CD4-positive, alpha-beta T cell treated with Interleukin-4 for 4 hours (primary cell): ENCODE data around the gene SLC2A6.

Source experiments
- DNase-seq: peaks from one replicate; pipeline ENCODE4 v3.0.0-alpha.2; 2020

SLC2A6 gene

DNA sequence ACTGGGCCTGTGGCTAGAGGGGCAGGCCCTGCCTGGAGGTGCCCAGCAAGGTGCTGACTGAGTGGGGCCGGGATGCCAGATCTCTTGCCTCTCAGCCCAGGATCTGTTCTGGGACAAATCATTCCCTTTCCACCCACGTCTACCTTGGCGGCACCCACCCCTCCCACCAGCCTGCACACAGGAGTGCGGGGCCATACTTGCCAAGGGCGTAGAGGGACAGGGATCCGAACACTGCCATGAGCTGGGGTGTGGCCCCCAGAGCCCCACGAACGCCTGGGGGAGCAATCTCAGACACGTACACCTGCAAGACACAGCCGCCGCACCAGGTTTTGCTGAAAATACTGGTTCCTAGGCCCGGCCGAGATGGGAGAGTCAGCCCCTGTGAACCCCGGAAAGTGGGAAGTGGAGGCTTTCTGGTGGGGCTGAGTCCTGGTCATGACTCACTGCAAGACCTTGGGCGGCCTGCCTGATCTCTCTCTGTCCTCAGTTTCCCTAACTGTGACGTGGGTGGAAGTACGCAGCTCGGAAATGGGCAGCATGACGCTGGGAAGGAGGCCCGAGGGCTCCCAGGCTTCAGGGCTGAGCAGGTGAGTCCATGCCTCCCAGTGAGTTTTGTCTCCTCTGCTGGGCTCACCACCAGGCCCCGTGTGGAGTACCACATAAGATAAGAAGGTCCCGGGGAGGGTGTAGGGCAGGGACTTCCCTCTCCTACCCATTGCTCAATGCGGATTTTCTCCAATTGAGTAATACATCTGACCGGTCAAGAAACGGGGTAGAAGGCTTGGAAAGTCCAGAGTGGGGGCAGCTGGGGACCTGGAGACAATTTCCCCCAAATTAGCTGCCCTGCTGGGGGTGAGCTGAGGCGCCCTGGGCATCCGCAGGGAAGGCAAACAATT, 2.6 kb downstream of the SLC2A6 start:
- DNase-seq = peak; percentile 14

DNA sequence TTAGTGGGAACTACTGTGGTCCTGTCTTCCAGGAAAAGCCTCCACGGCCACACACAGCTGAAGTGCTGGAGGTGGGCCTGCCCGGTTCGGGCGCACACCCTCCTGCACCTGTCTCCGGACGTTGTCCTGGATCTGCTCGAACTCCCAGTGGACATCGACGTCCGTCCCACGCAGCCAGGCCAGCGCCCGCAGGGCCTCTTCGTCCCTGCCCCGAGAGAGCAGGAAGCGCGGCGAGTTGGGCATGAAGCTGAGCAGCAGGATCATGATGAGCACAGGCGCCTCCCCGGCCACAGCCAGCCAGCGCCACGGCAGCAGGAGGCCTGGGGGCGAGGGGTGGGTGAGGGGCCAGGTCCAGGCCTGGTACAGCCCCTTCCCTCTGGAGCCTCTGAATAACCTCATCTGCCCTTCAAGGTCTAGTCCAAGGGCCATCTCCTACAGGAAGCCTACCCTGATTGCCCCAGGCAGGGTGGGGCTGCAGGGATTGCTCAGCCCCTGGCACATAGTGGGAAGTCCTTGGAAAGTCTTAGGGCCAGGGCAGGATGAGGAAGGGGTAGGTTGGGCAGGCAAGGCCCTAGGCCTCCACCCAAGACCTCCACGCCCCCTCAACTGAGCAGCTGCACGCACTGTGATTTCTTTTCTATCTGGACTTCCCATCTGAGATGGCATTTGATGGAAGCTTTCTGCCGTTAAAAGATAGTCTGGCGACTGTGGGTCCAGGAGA, 3.4 kb downstream of the SLC2A6 start:
- no peak for DNase-seq

DNA sequence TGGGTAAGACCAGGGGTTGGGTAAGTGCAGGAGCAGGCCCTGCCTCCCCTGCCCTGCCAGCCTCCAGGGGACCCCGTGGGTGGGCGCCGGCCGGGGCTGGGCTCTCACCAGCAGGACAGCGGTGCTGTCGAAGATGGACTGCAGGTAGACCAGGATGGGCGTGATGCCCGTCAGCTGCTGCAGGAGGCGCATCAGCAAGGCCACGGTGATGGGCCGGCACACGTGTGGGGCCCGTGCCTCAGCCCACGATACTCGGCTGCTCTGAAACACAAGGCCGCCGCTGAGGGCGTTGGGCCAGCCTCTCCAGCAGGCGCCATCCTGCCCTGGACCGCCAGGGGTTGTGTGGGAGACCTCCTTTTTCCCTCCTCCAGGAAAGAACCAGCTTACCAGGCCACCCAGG, 4.0 kb downstream of the SLC2A6 start:
- DNase-seq = no peak

DNA sequence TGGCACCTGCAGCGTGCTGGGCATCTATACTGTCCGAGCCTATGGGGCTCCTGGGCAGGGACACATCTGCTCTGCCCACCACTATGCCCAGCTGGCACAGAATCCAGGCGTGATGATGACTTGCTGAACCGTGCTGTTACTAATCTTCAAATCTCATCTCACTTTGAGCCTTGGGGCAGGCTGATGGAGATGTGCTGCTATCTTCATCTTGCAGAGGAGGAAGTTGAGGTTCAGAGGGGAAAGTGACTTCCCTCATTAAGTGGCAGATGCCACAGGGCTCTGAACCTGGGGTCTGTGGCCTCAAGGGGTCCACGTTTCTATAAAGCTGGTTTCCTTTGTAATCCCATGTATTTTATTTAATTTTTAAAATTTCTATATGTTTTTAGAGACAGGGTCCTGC, 4.7 kb downstream of the SLC2A6 start:
- DNase-seq = no peak

DNA sequence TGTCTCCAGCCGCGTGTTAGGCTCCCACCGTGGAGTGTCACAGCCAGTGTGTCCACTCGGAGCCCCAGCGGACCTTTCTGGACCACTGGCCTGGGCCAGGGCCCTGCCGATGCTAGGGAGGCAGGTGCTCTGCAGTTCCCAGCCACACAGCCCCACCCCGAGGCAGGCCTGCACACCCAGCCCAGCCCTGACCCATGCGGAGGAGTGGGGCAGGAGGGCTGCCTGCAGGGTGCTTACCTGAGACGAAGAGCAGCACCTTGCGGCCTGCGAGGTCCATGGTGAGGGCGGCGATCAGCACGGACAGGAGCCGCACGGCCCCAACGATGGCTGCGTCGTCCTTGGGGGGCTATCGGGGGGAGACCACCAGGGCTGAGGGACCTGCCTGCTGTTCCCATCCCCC, 5.2 kb downstream of the SLC2A6 start:
- no peak for DNase-seq

DNA sequence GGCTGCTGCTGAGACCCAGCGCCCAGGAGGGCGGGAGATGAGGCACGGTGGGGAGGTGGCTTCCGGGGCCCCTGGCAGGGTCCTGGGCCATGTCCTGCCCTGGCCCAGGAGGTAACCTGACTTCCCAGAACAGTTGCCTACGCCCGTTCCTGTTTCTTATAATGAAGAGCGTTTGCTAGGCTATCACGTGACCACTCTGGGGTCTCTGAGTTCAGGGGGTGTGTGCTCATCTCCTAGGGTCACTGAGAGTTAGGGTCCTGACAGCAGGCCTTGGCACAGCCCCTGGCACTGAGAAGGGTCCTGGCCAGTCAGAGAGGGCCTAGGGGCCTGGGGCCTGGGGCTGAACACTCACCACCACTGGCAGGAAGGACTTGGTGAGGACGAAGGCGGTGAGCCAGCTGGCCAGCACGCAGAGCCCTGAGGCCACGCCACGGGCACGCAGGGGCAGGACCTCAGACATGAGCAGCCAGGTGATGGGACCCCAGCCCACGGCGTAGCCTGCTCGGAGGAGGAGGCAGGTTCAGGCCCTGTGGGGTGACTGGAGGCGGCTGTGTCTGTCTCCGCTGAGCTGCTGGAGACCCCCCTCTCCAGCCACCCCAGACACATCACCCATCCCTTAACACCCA, 6.0 kb downstream of the SLC2A6 start:
- no peak for DNase-seq

DNA sequence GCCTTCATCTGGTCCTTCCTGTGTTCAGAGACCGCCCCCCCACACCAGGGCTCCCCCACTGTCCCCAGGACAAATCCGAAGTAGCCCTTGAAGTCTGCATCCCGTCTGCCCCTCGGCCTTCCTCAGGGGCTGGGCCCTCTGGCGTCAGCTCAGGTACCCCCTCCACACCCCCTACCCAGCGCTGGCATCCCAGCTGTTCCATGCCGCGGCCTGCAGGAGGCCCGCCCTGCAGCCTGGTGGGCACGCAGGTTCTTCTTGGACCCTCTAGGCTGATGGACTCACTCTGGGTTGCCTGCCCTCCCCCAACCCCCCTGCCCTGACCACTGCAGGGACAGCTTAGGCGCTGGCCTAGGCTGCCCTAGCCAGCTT, 6.6 kb downstream of the SLC2A6 start:
- no peak for DNase-seq

DNA sequence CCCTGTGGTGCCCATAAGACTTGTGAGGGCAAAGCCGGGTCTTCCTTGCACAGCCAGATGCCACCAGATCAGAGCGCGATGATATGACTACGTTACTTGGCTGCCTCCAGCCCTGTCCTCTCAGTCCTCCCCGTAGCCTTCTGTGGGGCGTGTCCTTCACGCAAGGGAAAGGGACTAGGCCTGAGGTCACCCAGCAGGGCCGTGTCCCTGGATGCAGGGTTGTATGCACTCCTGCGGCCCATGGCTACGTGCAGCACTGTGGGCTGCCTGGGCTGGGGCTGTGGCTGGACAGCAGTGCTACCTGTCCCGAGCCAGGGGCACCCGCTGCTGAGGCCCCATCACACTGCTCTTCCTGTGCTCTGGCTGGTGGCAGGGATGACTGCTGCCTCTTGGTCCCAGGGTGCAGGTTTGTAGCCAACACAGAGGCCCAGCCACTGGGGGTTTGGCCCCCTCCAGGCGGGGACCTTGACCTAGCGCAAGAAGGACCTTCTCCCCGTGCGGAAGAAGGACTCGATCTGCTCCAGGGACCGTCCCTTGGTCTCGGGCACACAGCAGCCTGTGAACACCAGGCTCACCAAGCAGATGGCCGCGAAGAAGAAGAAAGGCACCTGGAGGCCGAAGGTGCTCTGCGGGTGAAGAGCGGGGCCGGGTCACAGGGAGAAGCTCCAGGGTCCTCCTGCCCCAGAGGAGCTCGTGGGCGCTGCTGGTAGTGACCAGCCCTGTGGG, 7.2 kb downstream of the SLC2A6 start:
- no peak for DNase-seq

DNA sequence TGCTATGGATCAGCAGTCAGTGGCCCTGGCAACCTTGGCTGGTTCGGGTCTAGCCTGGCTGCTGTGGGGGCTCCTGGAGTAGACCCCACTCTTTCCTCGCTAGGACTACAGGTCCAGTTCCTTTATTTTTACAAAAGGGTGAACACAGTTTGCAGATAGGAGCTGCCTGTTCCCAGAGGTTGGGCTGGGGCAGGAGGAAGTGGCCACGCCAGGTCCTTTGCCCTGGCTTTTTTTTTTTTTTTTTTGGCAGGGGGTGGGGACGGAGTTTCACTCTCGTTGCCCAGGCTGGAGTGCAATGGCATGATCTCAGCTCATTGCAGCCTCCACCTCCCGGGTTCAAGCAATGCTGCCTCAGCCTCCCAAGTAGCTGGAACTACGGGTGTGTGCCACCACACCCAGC, 7.9 kb downstream of the SLC2A6 start:
- no peak for DNase-seq

DNA sequence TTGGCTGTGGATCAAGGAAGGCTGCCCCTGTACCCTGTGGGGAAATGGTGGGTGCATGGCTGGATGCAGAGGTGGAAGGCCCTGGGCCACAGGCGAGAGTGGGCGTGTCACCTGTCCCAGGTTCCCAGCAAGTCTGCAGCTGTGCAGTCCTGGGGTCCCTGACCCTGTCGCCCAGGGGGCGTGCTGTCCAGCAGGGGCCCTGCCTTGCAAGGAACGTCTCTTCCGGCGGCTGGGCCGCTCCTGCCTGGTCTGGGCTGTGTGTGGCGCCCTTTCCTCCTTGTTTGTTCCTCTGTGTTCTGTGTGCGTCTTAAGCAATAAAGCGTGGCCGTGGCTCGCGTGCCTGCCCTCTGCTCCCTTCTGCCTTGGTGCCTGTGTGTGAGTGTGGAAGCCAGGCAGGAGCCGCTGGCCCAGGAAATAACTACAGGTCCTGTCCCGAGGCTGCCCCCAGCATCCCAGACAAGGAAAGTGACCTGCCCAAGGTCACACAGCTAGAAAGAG, 8.4 kb downstream of the SLC2A6 start:
- no peak for DNase-seq

DNA sequence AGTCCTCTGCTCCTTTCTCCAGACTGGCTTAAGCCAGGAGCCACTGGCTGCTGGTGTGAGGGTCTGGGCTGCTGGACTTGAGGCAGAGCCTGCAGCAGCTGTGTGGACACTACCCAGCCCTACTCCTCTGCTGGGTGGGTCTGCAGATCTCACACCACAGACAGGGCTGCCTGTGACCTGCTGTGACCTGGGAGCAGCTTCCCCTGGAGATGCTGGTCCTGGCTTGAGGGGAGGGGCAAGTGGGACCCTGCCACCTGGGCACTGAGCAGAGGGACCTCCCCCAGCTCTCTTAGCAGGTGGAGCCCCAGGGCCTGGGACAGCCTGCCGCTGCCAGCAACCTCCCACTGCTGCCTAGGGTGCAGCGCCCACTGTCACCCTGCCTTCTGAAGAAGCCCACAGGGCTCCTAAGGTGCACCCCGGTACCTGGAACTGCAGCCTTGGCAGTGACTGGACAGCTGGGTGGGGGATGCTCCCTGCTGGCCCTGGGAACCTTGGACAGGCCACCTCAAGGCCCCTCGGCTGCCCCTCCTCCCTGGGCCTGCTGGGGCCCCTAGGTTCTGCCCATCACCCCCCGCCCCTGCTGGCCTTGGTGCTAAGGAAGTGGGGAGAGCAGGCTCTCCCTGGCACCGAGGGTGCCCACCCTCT, 10.0 kb downstream of the SLC2A6 start:
- DNase-seq = no peak

DNA sequence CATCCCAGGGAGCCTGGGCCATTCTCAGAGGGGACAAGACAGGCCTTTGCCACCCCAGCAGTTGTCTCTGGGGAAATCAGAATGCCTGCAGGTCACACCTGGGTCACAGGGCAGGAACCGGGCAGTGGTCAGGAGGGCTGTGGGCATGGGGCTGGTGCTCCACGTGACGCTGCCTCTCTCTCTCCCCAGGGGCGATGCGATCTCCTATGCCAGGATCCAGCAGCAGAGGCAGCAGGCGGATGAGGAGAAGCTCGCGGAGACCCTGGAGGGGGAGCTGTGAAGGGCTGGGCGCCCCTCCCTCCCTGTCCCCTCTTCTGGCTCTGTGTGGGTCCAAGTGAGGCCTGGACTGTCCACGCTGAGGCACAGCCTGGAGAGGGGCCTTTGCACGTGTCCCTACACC, 10.5 kb downstream of the SLC2A6 start:
- no peak for DNase-seq

DNA sequence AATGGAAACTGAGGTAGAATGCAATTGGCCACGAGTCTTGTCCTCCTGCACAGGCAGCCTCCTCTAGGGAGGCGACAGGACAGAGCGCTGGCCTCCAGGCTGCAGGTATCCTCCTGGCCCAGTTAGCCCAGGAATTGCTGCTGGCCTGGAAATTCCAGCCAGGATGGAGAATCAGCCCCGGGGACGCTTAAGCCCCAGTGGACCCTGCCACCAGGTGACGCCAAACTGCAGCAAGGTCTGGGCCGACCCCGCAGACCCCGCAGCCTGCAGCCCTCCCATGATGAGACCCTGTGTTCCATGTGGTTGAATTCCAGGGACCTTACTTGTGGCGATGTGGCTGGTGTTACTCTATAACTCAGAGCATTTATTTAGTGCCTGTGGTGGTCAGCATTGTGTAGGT, 11.8 kb downstream of the SLC2A6 start:
- no peak for DNase-seq

DNA sequence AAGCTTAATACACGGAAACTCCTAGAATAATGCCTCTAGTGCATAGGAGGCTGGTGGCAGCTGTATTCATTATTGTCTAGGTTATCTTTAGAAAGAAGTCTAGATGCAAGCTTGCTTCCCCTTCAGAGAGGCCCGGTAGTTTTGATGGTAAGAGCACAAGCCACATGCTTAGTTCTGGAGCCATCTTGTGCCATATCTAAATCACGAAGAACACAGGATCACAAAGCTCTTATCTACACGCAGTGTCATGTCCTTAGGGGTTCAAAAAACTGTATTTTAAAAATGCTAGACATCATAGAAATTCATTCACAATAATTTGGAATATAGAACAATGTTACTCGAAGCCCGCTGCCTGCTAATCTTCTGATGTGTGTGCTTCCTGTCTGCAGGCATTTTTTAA, 12.9 kb downstream of the SLC2A6 start:
- no peak for DNase-seq

DNA sequence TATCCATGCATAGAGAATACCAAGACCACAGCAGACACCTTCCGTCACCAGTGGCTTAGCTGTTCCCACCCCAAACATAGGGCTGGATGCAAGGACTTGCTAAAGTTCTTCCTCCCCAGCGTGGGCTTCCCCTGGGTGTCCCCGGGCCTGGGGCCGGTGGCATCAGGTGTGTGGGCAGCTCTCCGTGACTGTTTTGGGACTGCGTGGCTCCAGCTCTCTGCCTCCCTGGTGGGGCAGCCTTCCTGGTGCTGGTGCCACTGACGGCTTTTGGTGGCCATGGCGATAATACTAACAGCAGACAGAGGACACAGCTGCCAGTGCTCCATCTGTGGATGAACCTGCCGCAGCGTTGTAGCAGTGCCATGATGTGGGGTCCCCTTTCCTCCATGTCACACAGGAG, 14.3 kb downstream of the SLC2A6 start:
- no peak for DNase-seq

DNA sequence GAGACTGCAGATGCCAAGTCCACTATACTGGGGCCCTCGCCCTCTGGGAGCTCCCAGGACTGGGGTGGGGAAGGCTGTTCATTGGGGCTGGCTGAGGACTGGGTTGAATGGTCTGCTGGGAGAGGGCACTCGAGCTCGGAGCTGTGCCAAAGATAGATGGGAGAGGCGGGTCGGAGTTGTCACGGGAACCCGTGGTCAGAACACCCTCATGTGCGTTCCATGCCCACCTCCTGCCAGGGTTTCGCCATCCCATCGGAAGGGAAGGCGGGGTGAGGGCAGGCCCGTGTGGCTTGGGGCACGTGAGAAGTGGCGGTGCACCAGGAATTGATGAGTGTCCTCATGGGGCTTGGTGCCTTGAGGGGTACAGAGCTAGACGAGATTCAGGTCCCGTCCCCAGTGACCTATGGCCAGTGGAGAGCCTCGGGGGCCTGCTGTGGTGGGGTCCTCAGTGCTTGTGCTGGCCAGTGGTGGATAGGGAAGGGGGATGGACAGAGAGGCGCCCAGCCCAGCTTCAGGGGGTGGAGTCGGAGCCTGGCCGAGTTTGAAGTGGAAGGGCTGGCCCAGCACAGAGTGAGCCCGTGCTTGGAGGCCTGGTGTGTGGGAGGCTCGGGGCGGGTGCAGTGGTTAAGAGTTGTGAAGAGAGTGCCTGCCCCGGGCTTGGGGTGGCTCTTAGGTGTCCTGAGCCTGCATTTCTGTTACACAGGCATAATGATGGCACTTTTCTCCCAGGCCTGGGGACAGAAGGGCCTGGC, 14.9 kb downstream of the SLC2A6 start:
- DNase-seq = no peak

DNA sequence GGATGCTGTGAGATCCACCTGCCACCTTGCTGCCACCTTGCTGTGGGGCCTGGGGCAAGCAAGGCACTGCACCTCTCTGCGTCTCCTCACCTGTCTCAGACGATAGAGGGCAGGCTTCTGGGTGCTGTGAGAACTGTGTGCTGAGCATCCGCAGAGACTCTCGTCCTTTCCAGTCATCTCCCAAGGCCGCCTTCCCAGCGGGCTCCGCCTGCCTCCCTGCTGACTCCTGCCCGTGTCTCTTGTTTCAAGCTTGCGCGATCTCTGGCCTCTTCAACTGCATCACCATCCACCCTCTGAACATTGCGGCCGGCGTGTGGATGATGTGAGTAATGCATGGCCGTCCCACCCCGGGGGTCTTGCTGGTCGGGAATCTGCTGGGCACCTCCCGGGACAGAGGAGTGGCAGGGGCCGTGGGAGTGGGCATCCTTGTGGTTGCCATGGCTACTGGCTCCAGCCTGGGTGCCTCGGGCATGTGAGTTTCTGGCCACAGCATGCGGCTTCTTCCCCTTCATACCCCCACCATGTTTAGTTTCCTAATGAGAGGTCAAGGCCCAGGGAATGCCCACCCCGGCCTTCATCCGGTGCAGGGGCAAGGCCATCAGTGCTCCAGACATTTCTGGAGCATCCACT, 15.6 kb downstream of the SLC2A6 start:
- no peak for DNase-seq

DNA sequence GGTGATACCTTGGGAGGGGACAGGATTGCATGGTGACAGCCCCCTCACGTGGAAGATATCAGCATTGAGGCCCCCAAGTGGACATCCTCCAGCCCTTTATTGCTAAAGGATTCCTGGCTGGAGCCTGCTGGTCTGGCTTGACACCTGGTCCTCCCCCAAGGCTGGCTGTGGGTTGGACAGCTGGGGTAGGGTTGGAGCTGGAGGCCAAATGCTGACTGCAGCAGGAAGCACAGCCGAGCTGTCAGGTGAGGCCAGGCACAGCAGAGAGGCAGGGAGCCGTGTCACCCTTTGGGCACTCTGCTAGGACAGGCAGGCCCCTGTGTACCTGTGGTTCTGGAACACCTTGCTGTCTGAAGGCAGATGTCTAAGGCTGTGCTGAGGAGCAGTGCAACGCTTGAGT, 16.9 kb downstream of the SLC2A6 start:
- DNase-seq = no peak

DNA sequence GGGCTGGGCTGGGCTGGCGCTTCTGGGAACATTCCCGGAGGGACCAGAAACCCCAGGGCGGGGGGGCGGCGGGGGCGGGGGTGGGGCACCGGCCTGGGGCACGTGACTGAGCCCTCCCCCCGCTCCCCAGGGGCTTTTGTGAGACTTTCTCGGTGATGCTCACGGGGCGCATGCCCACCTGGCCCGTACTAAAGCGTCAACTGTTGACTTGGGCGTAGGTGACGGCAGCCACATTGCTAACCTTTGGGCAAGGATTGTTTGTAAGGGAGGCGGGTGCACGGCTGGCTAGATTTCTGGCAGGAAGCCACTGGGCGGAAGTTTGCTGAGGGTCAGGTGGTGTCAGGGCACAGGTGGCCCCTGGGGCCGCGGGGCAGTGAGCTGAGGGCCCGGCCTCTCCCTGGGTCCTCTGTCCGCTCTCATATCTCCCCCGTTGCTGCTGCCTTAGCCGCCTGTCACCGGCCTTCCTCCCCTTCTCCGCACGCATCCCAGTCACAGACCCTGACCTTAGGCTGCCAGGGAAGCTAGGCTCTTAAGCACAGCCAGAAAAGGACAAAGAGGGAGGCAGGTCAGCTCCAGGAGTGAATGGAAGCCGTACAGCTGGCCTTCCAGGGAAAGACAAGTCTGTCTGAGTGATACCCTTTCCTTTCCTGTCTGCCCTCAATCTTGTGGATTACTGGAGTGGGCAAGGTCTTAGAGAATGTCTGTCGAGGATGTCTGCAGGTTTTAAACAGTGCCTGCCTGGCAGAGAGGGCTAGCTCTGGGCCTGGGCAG, 18.3 kb downstream of the SLC2A6 start:
- DNase-seq = peak; percentile 39
